K562 (cell line): Measurements from ENCODE around the gene PLS1. TPM values are rescaled to one million over a fixed set of nuclear protein-coding genes. Genes with fewer than 3 reads are reported as not detected.

Source experiments
- BRCA1 ChIP-seq, 2 experiments: fragments of 450-650 bp in 1 of 2; sonication (generic) in 1 of 2; formaldehyde crosslinking in 1 of 2; IDR thresholded peaks; 2 replicates each; pipeline versions ENCODE4 v1.5.0 to v1.6.1; 2017 to 2020; ENCODE audit warnings: mild to moderate bottlenecking in 1 of 2, missing genetic modification reagents in 1 of 2
- CC2D1A ChIP-seq: fragments of 450-650 bp; IDR thresholded peaks from 2 replicates; pipeline ENCODE4 v1.6.1; 2017; ENCODE audit warnings: mild to moderate bottlenecking
- CREB1 ChIP-seq, 2 experiments: sonication (generic) in 1 of 2; formaldehyde crosslinking in 1 of 2; IDR thresholded peaks; 2 replicates each; pipeline versions ENCODE4 v1.6.1 to v1.8.0; 2012 to 2022; ENCODE audit warnings: inconsistent platforms in 1 of 2, mild to moderate bottlenecking in 1 of 2, missing genetic modification reagents in 1 of 2, moderate library complexity in 1 of 2
- FOXJ2 ChIP-seq: fragments of 200-800 bp; sonication (Bioruptor generic); IDR thresholded peaks from 2 replicates; pipeline ENCODE4 v1.6.1; 2016; ENCODE audit warnings: missing genetic modification characterization, missing compliant biosample characterization
- HDAC2 ChIP-seq: fragments of 450-650 bp; IDR thresholded peaks from 2 replicates; pipeline ENCODE4 v1.6.1; 2016; ENCODE audit warnings: mild to moderate bottlenecking
- HIVEP1 ChIP-seq: fragments of 250-450 bp; sonication (Bioruptor Pico); IDR thresholded peaks from 2 replicates; pipeline ENCODE4 v1.4.0; 2020; ENCODE audit warnings: mild to moderate bottlenecking
- PCBP1 ChIP-seq: fragments of 200-400 bp; formaldehyde crosslinking; IDR thresholded peaks from 2 replicates; pipeline ENCODE4 v1.6.1; 2018; ENCODE audit warnings: mild to moderate bottlenecking, low read depth, low read length; ENCODE audit not compliant: poor library complexity, severe bottlenecking
- SMAD4 ChIP-seq: fragments of 250-450 bp; sonication (Bioruptor Pico); conservative IDR thresholded peaks from 2 replicates; pipeline ENCODE4 v1.8.0; 2021; ENCODE audit warnings: inconsistent platforms, mild to moderate bottlenecking, moderate library complexity
- ZNF444 ChIP-seq: fragments of 250-450 bp; sonication (Bioruptor Pico); IDR thresholded peaks from 2 replicates; pipeline ENCODE4 v1.4.0; 2020; ENCODE audit warnings: mild to moderate bottlenecking, moderate library complexity
- polyA plus RNA-seq, 8 experiments: library from polyadenylated mRNA; depleted of rRNA in 4 of 8; stranded (reverse) in 5 of 8; unstranded in 3 of 8; fragments of >200 nt; fragmentation: Nextera tagmentation in 2 of 8; fragmentation: Illumina TruSeq in 1 of 8; extraction: Ambion mirVana in 2 of 8; extraction: Trizol in 1 of 8; gene quantifications; 2 replicates each; pipeline versions ENCODE4 v1.2.1 to v1.2.3, GENCODE V29; 2011 to 2014; ENCODE audit warnings: inconsistent platforms in 1 of 8, missing spikeins in 1 of 8
- total RNA-seq, 7 experiments: library from RNA; depleted of rRNA in 6 of 7; stranded (reverse); fragments of >200 nt in 6 of 7; fragmentation: Illumina TruSeq in 2 of 7; extraction: Trizol in 2 of 7; gene quantifications; 2 replicates each; pipeline versions ENCODE4 v1.2.1 to v1.2.3, GENCODE V29; 2011 to 2021; ENCODE audit warnings: low replicate concordance in 1 of 7
- TF ChIP-seq, protein P1 (sequence below): fragments of 250-450 bp; sonication (Bioruptor Pico); IDR thresholded peaks from 2 replicates; pipeline ENCODE4 v1.4.0; 2020
- TF ChIP-seq, protein P2 (sequence below): IDR thresholded peaks from 2 replicates; pipeline ENCODE4 v1.6.1; 2012; ENCODE audit warnings: low read depth, low read length, improper control_type of control experiment, borderline replicate concordance
- TF ChIP-seq, protein P3 (sequence below): fragments of 150-350 bp; IDR thresholded peaks from 2 replicates; pipeline ENCODE4 v1.6.1; 2014; ENCODE audit warnings: low read depth, mild to moderate bottlenecking, low read length, borderline replicate concordance
- TF ChIP-seq, protein P4 (sequence below): fragments of 450-650 bp; formaldehyde crosslinking; conservative IDR thresholded peaks from 2 replicates; pipeline ENCODE4 v1.4.0; 2022; ENCODE audit warnings: mild to moderate bottlenecking, missing genetic modification characterization
- TF ChIP-seq, protein P5 (sequence below): fragments of 450-650 bp; formaldehyde crosslinking; IDR thresholded peaks from 2 replicates; pipeline ENCODE4 v1.4.0; 2022; ENCODE audit warnings: mild to moderate bottlenecking, moderate library complexity

Gene PLS1
- total and polyA plus RNA-seq, 9 of the 15 experiments (the other 6 are each of a cell fraction or from before 2014, with no cell fraction given): 6.1 to 21.3 (median 13.0) TPM

DNA sequence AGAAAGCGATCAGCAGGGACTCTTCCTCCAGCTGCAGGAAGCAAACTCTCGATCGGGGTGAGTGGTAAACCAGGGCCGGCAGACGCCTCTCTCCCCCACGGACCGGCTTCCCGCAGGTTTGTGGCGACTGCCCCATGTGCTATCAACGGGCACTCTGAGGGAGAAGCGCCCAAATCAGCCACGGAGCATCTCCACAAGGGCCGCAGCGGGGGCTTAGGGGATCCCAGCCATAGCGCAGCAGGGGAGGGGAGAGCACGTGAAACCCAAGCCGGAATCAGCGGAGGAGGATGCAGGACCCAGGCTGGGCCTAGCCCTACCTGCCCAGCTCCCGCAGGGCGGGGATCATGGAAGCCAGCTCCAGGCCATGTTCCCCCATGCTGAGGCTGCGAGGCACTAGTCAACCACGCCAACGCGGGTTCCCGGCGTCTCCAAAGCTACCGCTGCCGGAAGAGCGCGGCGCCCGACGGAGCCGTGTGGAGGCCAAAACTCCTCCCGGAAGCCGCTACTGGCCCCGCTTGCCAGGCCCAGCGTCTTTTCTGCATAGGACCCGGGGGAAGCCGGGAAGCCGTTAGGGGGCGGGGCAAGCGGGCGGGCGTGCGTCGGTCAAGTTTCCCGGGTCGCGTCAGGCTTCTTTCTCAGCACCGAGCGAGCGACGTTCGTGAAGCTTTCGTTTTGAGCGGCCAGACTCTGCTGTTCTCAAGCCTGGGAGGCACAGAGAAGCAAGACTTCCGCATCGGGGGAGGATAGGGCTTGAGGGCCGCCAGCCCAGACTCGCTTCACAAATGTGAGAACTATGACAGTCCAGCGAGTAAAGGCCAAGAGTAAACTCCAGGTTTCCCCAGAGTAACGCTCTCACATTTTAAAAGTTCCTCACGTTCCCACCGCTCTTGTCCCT lies 17.6 kb upstream of the PLS1 start, which contains the start of gene ATR (continued):
- TF ChIP-seq, protein P1, sequence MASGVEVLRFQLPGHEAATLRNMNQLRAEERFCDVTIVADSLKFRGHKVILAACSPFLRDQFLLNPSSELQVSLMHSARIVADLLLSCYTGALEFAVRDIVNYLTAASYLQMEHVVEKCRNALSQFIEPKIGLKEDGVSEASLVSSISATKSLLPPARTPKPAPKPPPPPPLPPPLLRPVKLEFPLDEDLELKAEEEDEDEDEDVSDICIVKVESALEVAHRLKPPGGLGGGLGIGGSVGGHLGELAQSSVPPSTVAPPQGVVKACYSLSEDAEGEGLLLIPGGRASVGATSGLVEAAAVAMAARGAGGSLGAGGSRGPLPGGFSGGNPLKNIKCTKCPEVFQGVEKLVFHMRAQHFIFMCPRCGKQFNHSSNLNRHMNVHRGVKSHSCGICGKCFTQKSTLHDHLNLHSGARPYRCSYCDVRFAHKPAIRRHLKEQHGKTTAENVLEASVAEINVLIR (CRISPR knock-in tag): no peak; the same call in 1 of the 2 replicates
- TF ChIP-seq CC2D1A (peak; percentile 99), FOXJ2 (tag) (0 out of 2 replicates have a peak, but pooled peaks have one; percentile 48), PCBP1 (peak; percentile 83), CREB1 (IDR thresholded peaks at IDR 0.05) (peak; percentile 71; the same call in 1 of the 2 replicates), CREB1 (CRISPR knock-in tag; IDR thresholded peaks at IDR 0.05) (peak; percentile 76), ZNF444 (CRISPR knock-in tag) (no peak), BRCA1 (IDR thresholded peaks at IDR 0.05) (no peak), BRCA1 (CRISPR knock-in tag; IDR thresholded peaks at IDR 0.05) (no peak), HIVEP1 (CRISPR knock-in tag) (no peak), SMAD4 (CRISPR knock-in tag) (peak; percentile 80), HDAC2 (peak; percentile 85; the same call in 1 of the 2 replicates)
- TF ChIP-seq, protein P2, sequence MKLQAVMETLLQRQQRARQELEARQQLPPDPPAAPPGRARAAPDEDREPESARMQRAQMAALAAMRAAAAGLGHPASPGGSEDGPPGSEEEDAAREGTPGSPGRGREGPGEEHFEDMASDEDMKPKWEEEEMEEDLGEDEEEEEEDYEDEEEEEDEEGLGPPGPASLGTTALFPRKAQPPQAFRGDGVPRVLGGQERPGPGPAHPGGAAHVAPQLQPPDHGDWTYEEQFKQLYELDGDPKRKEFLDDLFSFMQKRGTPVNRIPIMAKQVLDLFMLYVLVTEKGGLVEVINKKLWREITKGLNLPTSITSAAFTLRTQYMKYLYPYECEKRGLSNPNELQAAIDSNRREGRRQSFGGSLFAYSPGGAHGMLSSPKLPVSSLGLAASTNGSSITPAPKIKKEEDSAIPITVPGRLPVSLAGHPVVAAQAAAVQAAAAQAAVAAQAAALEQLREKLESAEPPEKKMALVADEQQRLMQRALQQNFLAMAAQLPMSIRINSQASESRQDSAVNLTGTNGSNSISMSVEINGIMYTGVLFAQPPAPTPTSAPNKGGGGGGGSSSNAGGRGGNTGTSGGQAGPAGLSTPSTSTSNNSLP: 0 out of 2 replicates have a peak, but pooled peaks have one; percentile 18
- TF ChIP-seq, protein P3, sequence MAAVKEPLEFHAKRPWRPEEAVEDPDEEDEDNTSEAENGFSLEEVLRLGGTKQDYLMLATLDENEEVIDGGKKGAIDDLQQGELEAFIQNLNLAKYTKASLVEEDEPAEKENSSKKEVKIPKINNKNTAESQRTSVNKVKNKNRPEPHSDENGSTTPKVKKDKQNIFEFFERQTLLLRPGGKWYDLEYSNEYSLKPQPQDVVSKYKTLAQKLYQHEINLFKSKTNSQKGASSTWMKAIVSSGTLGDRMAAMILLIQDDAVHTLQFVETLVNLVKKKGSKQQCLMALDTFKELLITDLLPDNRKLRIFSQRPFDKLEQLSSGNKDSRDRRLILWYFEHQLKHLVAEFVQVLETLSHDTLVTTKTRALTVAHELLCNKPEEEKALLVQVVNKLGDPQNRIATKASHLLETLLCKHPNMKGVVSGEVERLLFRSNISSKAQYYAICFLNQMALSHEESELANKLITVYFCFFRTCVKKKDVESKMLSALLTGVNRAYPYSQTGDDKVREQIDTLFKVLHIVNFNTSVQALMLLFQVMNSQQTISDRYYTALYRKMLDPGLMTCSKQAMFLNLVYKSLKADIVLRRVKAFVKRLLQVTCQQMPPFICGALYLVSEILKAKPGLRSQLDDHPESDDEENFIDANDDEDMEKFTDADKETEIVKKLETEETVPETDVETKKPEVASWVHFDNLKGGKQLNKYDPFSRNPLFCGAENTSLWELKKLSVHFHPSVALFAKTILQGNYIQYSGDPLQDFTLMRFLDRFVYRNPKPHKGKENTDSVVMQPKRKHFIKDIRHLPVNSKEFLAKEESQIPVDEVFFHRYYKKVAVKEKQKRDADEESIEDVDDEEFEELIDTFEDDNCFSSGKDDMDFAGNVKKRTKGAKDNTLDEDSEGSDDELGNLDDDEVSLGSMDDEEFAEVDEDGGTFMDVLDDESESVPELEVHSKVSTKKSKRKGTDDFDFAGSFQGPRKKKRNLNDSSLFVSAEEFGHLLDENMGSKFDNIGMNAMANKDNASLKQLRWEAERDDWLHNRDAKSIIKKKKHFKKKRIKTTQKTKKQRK: no peak
- TF ChIP-seq, protein P4, sequence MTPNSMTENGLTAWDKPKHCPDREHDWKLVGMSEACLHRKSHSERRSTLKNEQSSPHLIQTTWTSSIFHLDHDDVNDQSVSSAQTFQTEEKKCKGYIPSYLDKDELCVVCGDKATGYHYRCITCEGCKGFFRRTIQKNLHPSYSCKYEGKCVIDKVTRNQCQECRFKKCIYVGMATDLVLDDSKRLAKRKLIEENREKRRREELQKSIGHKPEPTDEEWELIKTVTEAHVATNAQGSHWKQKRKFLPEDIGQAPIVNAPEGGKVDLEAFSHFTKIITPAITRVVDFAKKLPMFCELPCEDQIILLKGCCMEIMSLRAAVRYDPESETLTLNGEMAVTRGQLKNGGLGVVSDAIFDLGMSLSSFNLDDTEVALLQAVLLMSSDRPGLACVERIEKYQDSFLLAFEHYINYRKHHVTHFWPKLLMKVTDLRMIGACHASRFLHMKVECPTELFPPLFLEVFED: no peak
- TF ChIP-seq, protein P5, sequence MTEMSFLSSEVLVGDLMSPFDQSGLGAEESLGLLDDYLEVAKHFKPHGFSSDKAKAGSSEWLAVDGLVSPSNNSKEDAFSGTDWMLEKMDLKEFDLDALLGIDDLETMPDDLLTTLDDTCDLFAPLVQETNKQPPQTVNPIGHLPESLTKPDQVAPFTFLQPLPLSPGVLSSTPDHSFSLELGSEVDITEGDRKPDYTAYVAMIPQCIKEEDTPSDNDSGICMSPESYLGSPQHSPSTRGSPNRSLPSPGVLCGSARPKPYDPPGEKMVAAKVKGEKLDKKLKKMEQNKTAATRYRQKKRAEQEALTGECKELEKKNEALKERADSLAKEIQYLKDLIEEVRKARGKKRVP (CRISPR knock-in tag): no peak; the same call in 1 of the 2 replicates
